Breast epithelium (tissue), 4 donors: Measurements from ENCODE around the gene TMEFF1. TPM values are rescaled to one million over a fixed set of nuclear protein-coding genes. Genes with fewer than 3 reads are reported as not detected.
A peak's percentile ranks its signal among the peaks of the same experiment; 100 is the strongest.

Experiments used
- DNase-seq, 2 donors: peaks; one replicate each; pipeline ENCODE4 v3.0.0-alpha.2; 2019; ENCODE audit warnings: low spot score in 2 of 2
- H3K27ac ChIP-seq, 2 donors: fragments of 200-600 bp; sonication (generic) in 1 of 2; one replicate each; pipeline ENCODE4 v1.5.1; 2016 to 2019; ENCODE audit warnings: mild to moderate bottlenecking in 1 of 2
- H3K27me3 ChIP-seq, 2 donors: fragments of 200-600 bp; sonication (generic) in 1 of 2; one replicate each; pipeline versions ENCODE4 v1.5.1 to v1.6.0; 2017 to 2019; ENCODE audit warnings: control low read depth in 1 of 2, mild to moderate bottlenecking in 1 of 2
- H3K36me3 ChIP-seq: fragments of 200-600 bp; one replicate; pipeline ENCODE4 v1.5.1; 2019
- H3K4me1 ChIP-seq, 2 donors: fragments of 200-600 bp; sonication (generic); one replicate each; pipeline ENCODE4 v1.5.1; 2016 to 2019; ENCODE audit warnings: control low read depth in 1 of 2
- H3K4me3 ChIP-seq, 3 donors: fragments of 200-600 bp; sonication (generic); 1 replicate in 2 of 3; 2 replicates in 1 of 3; pipeline ENCODE4 v1.5.1; 2016 to 2019; ENCODE audit warnings: mild to moderate bottlenecking in 3 of 3, moderate library complexity in 2 of 3
- H3K9me3 ChIP-seq, 2 donors: fragments of 200-600 bp; sonication (generic) in 1 of 2; one replicate each; pipeline ENCODE4 v1.5.1; 2016 to 2019; ENCODE audit warnings: control low read depth in 1 of 2
- POLR2A ChIP-seq: fragments of 450-650 bp; IDR thresholded peaks from one replicate; pipeline ENCODE4 v1.6.1; 2016; ENCODE audit warnings: antibody characterized with exemption, mild to moderate bottlenecking, moderate library complexity
- POLR2AphosphoS5 ChIP-seq, 3 donors: sonication (generic); formaldehyde crosslinking; IDR thresholded peaks; one replicate each; pipeline ENCODE4 v1.6.1; 2017; ENCODE audit warnings: antibody characterized with exemption in 3 of 3
- intact Hi-C: fragments of 100-400 bp; cut with DNase I; formaldehyde crosslinking; loops from one replicate; pipeline ENCODE4 v1.15.1; 2023; ENCODE audit warnings: low total_unique reads
- total RNA-seq, 3 donors: library from RNA; depleted of rRNA; stranded (reverse); fragments of >200 nt; gene quantifications; one replicate each; pipeline ENCODE4 v1.1.0, GENCODE V29; 2016
- TF ChIP-seq, protein P1 (sequence below), 3 donors: fragments of 450-650 bp; IDR thresholded peaks; one replicate each; pipeline ENCODE4 v1.5.1; 2016 to 2017; ENCODE audit warnings: antibody characterized with exemption in 3 of 3, mild to moderate bottlenecking in 3 of 3, moderate library complexity in 3 of 3

The TMEFF1 gene
- total RNA-seq, 3 donors from 2014 or later, result 0.29 to 0.66 (median 0.32) TPM

DNA sequence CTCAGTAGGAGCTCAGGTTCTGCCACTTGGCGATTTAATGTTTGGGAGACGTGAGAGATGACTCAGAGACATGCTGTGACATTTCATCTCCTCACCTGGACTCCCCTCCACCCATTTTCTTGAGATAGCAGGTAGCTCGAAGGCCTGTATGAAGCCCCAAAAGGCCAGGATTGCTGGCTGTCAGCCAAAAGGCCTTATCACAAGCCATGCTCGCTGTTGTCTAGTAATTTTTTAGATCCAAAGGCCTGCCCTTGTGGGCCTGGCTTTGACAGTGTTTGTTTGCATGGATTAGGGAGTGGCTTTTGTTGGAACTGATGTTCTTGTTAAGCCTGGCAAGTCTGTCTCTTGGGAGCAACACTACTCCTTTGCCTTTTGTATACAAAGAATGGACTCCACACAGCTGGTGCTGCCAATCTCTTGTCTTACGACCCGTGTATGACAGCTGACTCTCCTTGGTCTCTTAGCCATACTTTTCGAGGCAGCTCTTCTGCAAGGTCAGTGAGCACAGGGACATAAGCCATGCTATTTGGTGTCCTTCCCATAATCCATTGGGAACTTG, 127.7 kb downstream of the TMEFF1 start:
- TF ChIP-seq POLR2A (no peak), POLR2AphosphoS5 (IDR thresholded peaks at IDR 0.05) (no peak)
- TF ChIP-seq, protein P1, sequence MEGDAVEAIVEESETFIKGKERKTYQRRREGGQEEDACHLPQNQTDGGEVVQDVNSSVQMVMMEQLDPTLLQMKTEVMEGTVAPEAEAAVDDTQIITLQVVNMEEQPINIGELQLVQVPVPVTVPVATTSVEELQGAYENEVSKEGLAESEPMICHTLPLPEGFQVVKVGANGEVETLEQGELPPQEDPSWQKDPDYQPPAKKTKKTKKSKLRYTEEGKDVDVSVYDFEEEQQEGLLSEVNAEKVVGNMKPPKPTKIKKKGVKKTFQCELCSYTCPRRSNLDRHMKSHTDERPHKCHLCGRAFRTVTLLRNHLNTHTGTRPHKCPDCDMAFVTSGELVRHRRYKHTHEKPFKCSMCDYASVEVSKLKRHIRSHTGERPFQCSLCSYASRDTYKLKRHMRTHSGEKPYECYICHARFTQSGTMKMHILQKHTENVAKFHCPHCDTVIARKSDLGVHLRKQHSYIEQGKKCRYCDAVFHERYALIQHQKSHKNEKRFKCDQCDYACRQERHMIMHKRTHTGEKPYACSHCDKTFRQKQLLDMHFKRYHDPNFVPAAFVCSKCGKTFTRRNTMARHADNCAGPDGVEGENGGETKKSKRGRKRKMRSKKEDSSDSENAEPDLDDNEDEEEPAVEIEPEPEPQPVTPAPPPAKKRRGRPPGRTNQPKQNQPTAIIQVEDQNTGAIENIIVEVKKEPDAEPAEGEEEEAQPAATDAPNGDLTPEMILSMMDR (IDR thresholded peaks at IDR 0.05), result no peak
- H3K27me3 ChIP-seq, result no peaks in the 10 kb centered on the region
- DNase-seq, result no peak
- H3K27ac ChIP-seq, result no peak overlapping the region
- intact Hi-C loops, result loop anchor here (2.0 kb wide), 1 partner anchor 32 kb away; no protein-coding TSS in a partner anchor
- H3K4me3 ChIP-seq, result no peak overlapping the region
- no peaks in the 10 kb centered on the region for H3K9me3 ChIP-seq
- no peaks in the 10 kb centered on the region for H3K4me1 ChIP-seq
- H3K36me3 ChIP-seq, result no peaks in the 10 kb centered on the region

DNA sequence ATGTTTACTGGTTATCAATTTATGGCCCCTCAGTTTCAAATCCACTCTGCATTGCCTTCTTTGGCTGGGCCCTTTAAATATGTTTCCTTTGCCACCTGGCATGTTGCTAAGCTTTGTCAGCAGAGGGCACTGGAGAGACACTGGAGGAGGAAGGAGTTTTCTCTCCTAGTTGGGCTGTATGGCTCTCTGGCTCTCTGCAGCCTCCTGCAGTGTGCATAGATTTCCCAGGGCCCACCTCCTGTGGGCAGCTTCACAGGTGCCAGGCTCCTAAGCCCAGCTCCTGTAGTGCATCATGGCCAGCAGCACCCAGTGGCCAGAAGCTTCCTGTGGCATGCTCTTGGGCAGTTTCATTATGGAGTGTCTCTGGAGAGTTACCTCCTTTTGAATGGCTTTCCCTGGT, 128.3 kb downstream of the TMEFF1 start:
- H3K27ac ChIP-seq, result no peak overlapping the region
- TF ChIP-seq POLR2A (no peak), POLR2AphosphoS5 (IDR thresholded peaks at IDR 0.05) (no peak)
- TF ChIP-seq, protein P1 (IDR thresholded peaks at IDR 0.05), result no peak
- no peaks in the 10 kb centered on the region for H3K36me3 ChIP-seq
- no peak overlapping the region for H3K4me3 ChIP-seq
- intact Hi-C loops, result loop anchor here (2.0 kb wide), 1 partner anchor 32 kb away; no protein-coding TSS in a partner anchor
- no peaks in the 10 kb centered on the region for H3K9me3 ChIP-seq
- H3K4me1 ChIP-seq, result no peaks in the 10 kb centered on the region
- no peaks in the 10 kb centered on the region for H3K27me3 ChIP-seq
- no peak for DNase-seq

DNA sequence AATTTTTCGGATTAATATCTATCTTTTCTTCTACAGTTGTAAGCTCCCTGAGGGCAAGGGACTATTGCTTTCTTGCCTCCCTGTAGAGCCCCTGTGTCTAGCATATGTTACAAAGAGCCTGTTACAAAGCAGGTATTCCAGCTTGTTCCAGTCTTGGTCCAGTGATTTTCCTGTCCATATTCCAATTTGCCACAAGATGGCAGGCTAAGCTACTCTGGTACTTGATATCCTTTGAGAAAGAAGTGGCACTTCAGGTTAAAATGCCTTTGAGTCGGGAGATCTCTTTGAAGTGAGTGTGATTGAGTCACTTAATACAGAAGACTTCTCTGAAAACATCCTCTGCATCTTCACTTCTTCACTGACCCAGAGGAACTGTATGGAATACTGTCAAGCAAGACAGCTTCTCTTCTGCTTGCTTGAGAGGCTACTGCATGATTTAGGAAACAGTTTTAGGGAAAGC, 129.4 kb downstream of the TMEFF1 start:
- Histone ChIP-seq H3K4me3 (no peak overlapping the region), H3K4me1 (no peaks in the 10 kb centered on the region), H3K27me3 (no peaks in the 10 kb centered on the region), H3K27ac (no peak overlapping the region), H3K36me3 (no peaks in the 10 kb centered on the region), H3K9me3 (no peaks in the 10 kb centered on the region)
- intact Hi-C loops, result no loop called here
- TF ChIP-seq POLR2AphosphoS5 (IDR thresholded peaks at IDR 0.05), result no peak
- TF ChIP-seq, protein P1 (IDR thresholded peaks at IDR 0.05), result peak in 2 of 3 donors; percentile 38 to 51
- DNase-seq, result no peak

- H3K4me1 ChIP-seq, result no peaks in the 10 kb centered on the region
- H3K9me3 ChIP-seq, result no peaks in the 10 kb centered on the region
- TF ChIP-seq, protein P1 (IDR thresholded peaks at IDR 0.05), result no peak
- no peak for TF ChIP-seq POLR2AphosphoS5 (IDR thresholded peaks at IDR 0.05)
- TF ChIP-seq POLR2A, result no peak
- no peaks in the 10 kb centered on the region for H3K36me3 ChIP-seq
- intact Hi-C loops, result no loop called here
- no peak for DNase-seq
- no peak overlapping the region for H3K4me3 ChIP-seq
- no peak overlapping the region for H3K27ac ChIP-seq
- H3K27me3 ChIP-seq, result no peaks in the 10 kb centered on the region
Measured at GRCh38 chr9:100605405-100605804, 132.5 kb downstream of the TMEFF1 start.

DNA sequence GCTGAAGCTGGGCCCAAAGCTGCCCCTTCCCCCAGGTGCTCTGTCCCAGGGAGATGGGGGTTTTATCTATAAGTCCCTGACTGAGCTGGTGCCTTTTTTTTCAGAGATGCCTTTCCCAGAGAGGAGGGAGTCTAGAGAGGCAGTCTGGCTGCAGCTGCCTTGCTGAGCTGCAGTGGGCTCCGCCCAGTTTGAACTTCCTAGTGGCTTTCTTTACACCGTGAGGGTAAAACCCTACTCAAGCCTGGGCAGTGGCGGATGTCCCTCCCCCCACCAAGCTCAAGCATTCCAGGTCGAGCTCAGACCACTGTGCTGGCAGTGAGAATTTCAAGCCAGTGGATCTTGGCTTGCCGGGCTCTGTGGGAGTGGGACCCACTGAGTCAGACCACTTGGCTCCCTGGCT, 146.2 kb downstream of the TMEFF1 start:
- TF ChIP-seq POLR2A, result no peak
- no peak for TF ChIP-seq POLR2AphosphoS5 (IDR thresholded peaks at IDR 0.05)
- TF ChIP-seq, protein P1 (IDR thresholded peaks at IDR 0.05), result no peak
- H3K4me3 ChIP-seq, result no peak overlapping the region
- no peak for DNase-seq
- H3K4me1 ChIP-seq, result no peaks in the 10 kb centered on the region
- no peak overlapping the region for H3K27ac ChIP-seq
- intact Hi-C loops, result no loop called here
- H3K27me3 ChIP-seq, result no peaks in the 10 kb centered on the region
- H3K36me3 ChIP-seq, result no peaks in the 10 kb centered on the region
- H3K9me3 ChIP-seq, result peaks cover 4 to 9% of the 10 kb centered on the region in 2 donors
